ENCODE results near the gene SENP8.
"Not testable (repeated sequence)": the region's sequence is repeated elsewhere in the genome, so short reads cannot be mapped to it uniquely, and the experiment has no call there.

Gene SENP8

GRCh38 chr15:72118017-72118978 lies at the start of gene SENP8, which contains the start of gene MYO9A:
TSS of gene SENP8 (plus strand) at chr15:72118403. CDS start at chr15:72139624, 21,221 bp downstream.
TSS of gene MYO9A (minus strand) at chr15:72118150. CDS start at chr15:72046563, 71,587 bp downstream.
- H3K9me3 ChIP-seq (ENCODE audit: control insufficient read depth in 2 of 2, low read length in 2 of 2) = no peaks in the 10 kb centered on the region
- peak within 1 kb of the TSS; percentile 93 for H3K27ac ChIP-seq (ENCODE audit: low read length)
- H3K4me3 ChIP-seq (ENCODE audit: low read length in 2 of 2) = peak within 1 kb of the TSS; percentile 77 to 91
- peak within 1 kb of the TSS; percentile 82 to 96 for H3K9ac ChIP-seq (ENCODE audit: low read length in 2 of 2)
- no peaks in the 10 kb centered on the region for H3K36me3 ChIP-seq (ENCODE audit: control insufficient read depth in 2 of 2, insufficient read depth in 2 of 2, low read length in 2 of 2)
- no peaks in the 10 kb centered on the region for H3K27me3 ChIP-seq (ENCODE audit: control insufficient read depth in 1 of 2, insufficient read depth in 2 of 2, low read length in 2 of 2)
- H3K4me1 ChIP-seq (ENCODE audit: control insufficient read depth, insufficient read depth, low read length) = peaks cover 6% of the 10 kb centered on the region

- Histone ChIP-seq H3K27me3 (ENCODE audit: control insufficient read depth in 1 of 2, insufficient read depth in 2 of 2, low read length in 2 of 2) (no peaks in the 10 kb centered on the region), H3K36me3 (ENCODE audit: control insufficient read depth in 2 of 2, insufficient read depth in 2 of 2, low read length in 2 of 2) (no peaks in the 10 kb centered on the region), H3K9ac (ENCODE audit: low read length in 2 of 2) (no peak overlapping the region), H3K4me1 (ENCODE audit: control insufficient read depth, insufficient read depth, low read length) (no peaks in the 10 kb centered on the region), H3K27ac (ENCODE audit: low read length) (no peak overlapping the region), H3K9me3 (ENCODE audit: control insufficient read depth in 2 of 2, low read length in 2 of 2) (no peaks in the 10 kb centered on the region), H3K4me3 (ENCODE audit: low read length in 2 of 2) (no peak overlapping the region)
These were observed 49.3 kb upstream of the SENP8 start for GRCh38 chr15:72068856-72069255.

- Histone ChIP-seq H3K27ac (ENCODE audit: low read length) (no peak overlapping the region), H3K4me1 (ENCODE audit: control insufficient read depth, insufficient read depth, low read length) (no peaks in the 10 kb centered on the region), H3K36me3 (ENCODE audit: control insufficient read depth in 2 of 2, insufficient read depth in 2 of 2, low read length in 2 of 2) (no peaks in the 10 kb centered on the region), H3K4me3 (ENCODE audit: low read length in 2 of 2) (no peak overlapping the region), H3K27me3 (ENCODE audit: control insufficient read depth in 1 of 2, insufficient read depth in 2 of 2, low read length in 2 of 2) (no peaks in the 10 kb centered on the region), H3K9ac (ENCODE audit: low read length in 2 of 2) (no peak overlapping the region), H3K9me3 (ENCODE audit: control insufficient read depth in 2 of 2, low read length in 2 of 2) (no peaks in the 10 kb centered on the region)
These were observed 47.3 kb upstream of the SENP8 start for GRCh38 chr15:72070817-72071447.

GRCh38 chr15:72071448-72071825 lies 46.8 kb upstream of the SENP8 start:
- H3K4me1 ChIP-seq (ENCODE audit: control insufficient read depth, insufficient read depth, low read length); H3K4me3 ChIP-seq (ENCODE audit: low read length in 2 of 2); H3K9ac ChIP-seq (ENCODE audit: low read length in 2 of 2); H3K27ac ChIP-seq (ENCODE audit: low read length); H3K36me3 ChIP-seq (ENCODE audit: control insufficient read depth in 2 of 2, insufficient read depth in 2 of 2, low read length in 2 of 2); H3K9me3 ChIP-seq (ENCODE audit: control insufficient read depth in 2 of 2, low read length in 2 of 2); H3K27me3 ChIP-seq (ENCODE audit: control insufficient read depth in 1 of 2, insufficient read depth in 2 of 2, low read length in 2 of 2): not testable (repeated sequence)

GRCh38 chr15:72074335-72075060 lies 43.7 kb upstream of the SENP8 start:
- Histone ChIP-seq H3K4me3 (ENCODE audit: low read length in 2 of 2) (no peak overlapping the region), H3K9ac (ENCODE audit: low read length in 2 of 2) (no peak overlapping the region), H3K4me1 (ENCODE audit: control insufficient read depth, insufficient read depth, low read length) (no peaks in the 10 kb centered on the region), H3K27me3 (ENCODE audit: control insufficient read depth in 1 of 2, insufficient read depth in 2 of 2, low read length in 2 of 2) (no peaks in the 10 kb centered on the region), H3K36me3 (ENCODE audit: control insufficient read depth in 2 of 2, insufficient read depth in 2 of 2, low read length in 2 of 2) (no peaks in the 10 kb centered on the region), H3K27ac (ENCODE audit: low read length) (no peak overlapping the region), H3K9me3 (ENCODE audit: control insufficient read depth in 2 of 2, low read length in 2 of 2) (no peaks in the 10 kb centered on the region)

- Histone ChIP-seq H3K4me1 (ENCODE audit: control insufficient read depth, insufficient read depth, low read length) (no peaks in the 10 kb centered on the region), H3K36me3 (ENCODE audit: control insufficient read depth in 2 of 2, insufficient read depth in 2 of 2, low read length in 2 of 2) (no peaks in the 10 kb centered on the region), H3K27me3 (ENCODE audit: control insufficient read depth in 1 of 2, insufficient read depth in 2 of 2, low read length in 2 of 2) (no peaks in the 10 kb centered on the region), H3K27ac (ENCODE audit: low read length) (no peak overlapping the region), H3K9ac (ENCODE audit: low read length in 2 of 2) (no peak overlapping the region), H3K4me3 (ENCODE audit: low read length in 2 of 2) (no peak overlapping the region), H3K9me3 (ENCODE audit: control insufficient read depth in 2 of 2, low read length in 2 of 2) (no peaks in the 10 kb centered on the region)
These were observed 40.3 kb upstream of the SENP8 start for GRCh38 chr15:72077950-72078349.

- Histone ChIP-seq H3K9me3 (ENCODE audit: control insufficient read depth in 2 of 2, low read length in 2 of 2) (no peaks in the 10 kb centered on the region), H3K27me3 (ENCODE audit: control insufficient read depth in 1 of 2, insufficient read depth in 2 of 2, low read length in 2 of 2) (no peaks in the 10 kb centered on the region), H3K36me3 (ENCODE audit: control insufficient read depth in 2 of 2, insufficient read depth in 2 of 2, low read length in 2 of 2) (no peaks in the 10 kb centered on the region), H3K9ac (ENCODE audit: low read length in 2 of 2) (no peak overlapping the region), H3K27ac (ENCODE audit: low read length) (no peak overlapping the region), H3K4me3 (ENCODE audit: low read length in 2 of 2) (no peak overlapping the region), H3K4me1 (ENCODE audit: control insufficient read depth, insufficient read depth, low read length) (no peaks in the 10 kb centered on the region)
These were observed 39.3 kb upstream of the SENP8 start for GRCh38 chr15:72078887-72079286.

- no peaks in the 10 kb centered on the region for H3K27me3 ChIP-seq (ENCODE audit: control insufficient read depth in 1 of 2, insufficient read depth in 2 of 2, low read length in 2 of 2)
- no peaks in the 10 kb centered on the region for H3K4me1 ChIP-seq (ENCODE audit: control insufficient read depth, insufficient read depth, low read length)
- H3K27ac ChIP-seq (ENCODE audit: low read length) = no peak overlapping the region
- H3K36me3 ChIP-seq (ENCODE audit: control insufficient read depth in 2 of 2, insufficient read depth in 2 of 2, low read length in 2 of 2) = no peaks in the 10 kb centered on the region
- no peaks in the 10 kb centered on the region for H3K9me3 ChIP-seq (ENCODE audit: control insufficient read depth in 2 of 2, low read length in 2 of 2)
- no peak overlapping the region for H3K4me3 ChIP-seq (ENCODE audit: low read length in 2 of 2)
- no peak overlapping the region for H3K9ac ChIP-seq (ENCODE audit: low read length in 2 of 2)
These were observed 36.0 kb upstream of the SENP8 start for GRCh38 chr15:72082176-72082575.

GRCh38 chr15:72086010-72086697 lies 32.0 kb upstream of the SENP8 start:
- Histone ChIP-seq H3K27me3 (ENCODE audit: control insufficient read depth in 1 of 2, insufficient read depth in 2 of 2, low read length in 2 of 2) (no peaks in the 10 kb centered on the region), H3K27ac (ENCODE audit: low read length) (no peak overlapping the region), H3K4me3 (ENCODE audit: low read length in 2 of 2) (no peak overlapping the region), H3K36me3 (ENCODE audit: control insufficient read depth in 2 of 2, insufficient read depth in 2 of 2, low read length in 2 of 2) (no peaks in the 10 kb centered on the region), H3K9me3 (ENCODE audit: control insufficient read depth in 2 of 2, low read length in 2 of 2) (no peaks in the 10 kb centered on the region), H3K4me1 (ENCODE audit: control insufficient read depth, insufficient read depth, low read length) (no peaks in the 10 kb centered on the region), H3K9ac (ENCODE audit: low read length in 2 of 2) (no peak overlapping the region)

GRCh38 chr15:72086920-72087648 lies 31.1 kb upstream of the SENP8 start:
- H3K36me3 ChIP-seq (ENCODE audit: control insufficient read depth in 2 of 2, insufficient read depth in 2 of 2, low read length in 2 of 2) = no peaks in the 10 kb centered on the region
- no peaks in the 10 kb centered on the region for H3K4me1 ChIP-seq (ENCODE audit: control insufficient read depth, insufficient read depth, low read length)
- H3K9ac ChIP-seq (ENCODE audit: low read length in 2 of 2) = no peak overlapping the region
- H3K27me3 ChIP-seq (ENCODE audit: control insufficient read depth in 1 of 2, insufficient read depth in 2 of 2, low read length in 2 of 2) = no peaks in the 10 kb centered on the region
- no peak overlapping the region for H3K4me3 ChIP-seq (ENCODE audit: low read length in 2 of 2)
- no peak overlapping the region for H3K27ac ChIP-seq (ENCODE audit: low read length)
- no peaks in the 10 kb centered on the region for H3K9me3 ChIP-seq (ENCODE audit: control insufficient read depth in 2 of 2, low read length in 2 of 2)
